ENCODE data around the gene ALK. TPM values are rescaled to one million over a fixed set of nuclear protein-coding genes. Genes with fewer than 3 reads are reported as not detected.

Gene ALK
- total and polyA plus RNA-seq, 2 experiments from 2014 or later: 0.35 TPM; not detected in 1

- Histone ChIP-seq H3K4me1 (ENCODE audit: insufficient read depth) (no peaks in the 10 kb centered on the region), H2AFZ (no peak overlapping the region), H4K20me1 (replicated peaks; ENCODE audit: insufficient read depth) (no peaks in the 10 kb centered on the region), H3F3A (replicated peaks; ENCODE audit: low read depth) (no peaks in the 10 kb centered on the region), H3K36me3 (ENCODE audit: insufficient read depth) (no peaks in the 10 kb centered on the region), H3K79me2 (replicated peaks; ENCODE audit: insufficient read depth) (no peaks in the 10 kb centered on the region), H3K4me2 (no peak overlapping the region), H3K27me3 (ENCODE audit: insufficient read depth) (no peaks in the 10 kb centered on the region), H3K9me2 (ENCODE audit: insufficient read depth) (0 out of 2 replicates have a peak, but pooled peaks cover 6% of the 10 kb centered on the region), H3K27ac (ENCODE audit: low read depth) (no peak overlapping the region), H3K4me3 (no peak overlapping the region)
- Mint-ChIP-seq H3K36me3 (ENCODE audit: low read depth) (no peaks in the 10 kb centered on the region), H3K27me3 (ENCODE audit: insufficient read depth, low read depth, poor library complexity) (peaks cover 7% of the 10 kb centered on the region), H3K27ac (no peak overlapping the region), H3K4me1 (no peaks in the 10 kb centered on the region), H3K9me3 (no peaks in the 10 kb centered on the region), H3K4me3 (no peak overlapping the region)
- TF ChIP-seq EZH2phosphoT487 (IDR thresholded peaks at IDR 0.05; ENCODE audit: unreplicated experiment): no peak
- no peak for TF ChIP-seq REST (IDR thresholded peaks at IDR 0.05; ENCODE audit: unreplicated experiment)
- no peak for TF ChIP-seq EZH2 (IDR thresholded peaks at IDR 0.05; ENCODE audit: low read depth, unreplicated experiment)
- TF ChIP-seq ETS1 (IDR thresholded peaks at IDR 0.05): no peak
- TF ChIP-seq CREB1 (CRISPR knock-in tag; IDR thresholded peaks at IDR 0.05; ENCODE audit: low read depth): no peak
- no peak for TF ChIP-seq NANOG (IDR thresholded peaks at IDR 0.05; ENCODE audit: borderline replicate concordance)
- no peak for TF ChIP-seq ZNF331 (CRISPR knock-in tag; IDR thresholded peaks at IDR 0.05; ENCODE audit: low read depth)
- TF ChIP-seq ZNF462 (CRISPR knock-in tag; IDR thresholded peaks at IDR 0.05): no peak
- no peak for TF ChIP-seq ZNF114 (CRISPR knock-in tag; IDR thresholded peaks at IDR 0.05)
- no peak for TF ChIP-seq JUNB (IDR thresholded peaks at IDR 0.05; ENCODE audit: unreplicated experiment)
- no peak for TF ChIP-seq STAT1 (IDR thresholded peaks at IDR 0.05; ENCODE audit: unreplicated experiment)
- TF ChIP-seq CTCF (conservative IDR thresholded peaks at IDR 0.05; ENCODE audit: low read depth in 2 of 2): no peak
- no peak for TF ChIP-seq POLR2AphosphoS5 (IDR thresholded peaks at IDR 0.05; ENCODE audit: low read depth)
- ATAC-seq: no peak
- DNase-seq (ENCODE audit: low spot score): no peak
These were observed 674.0 kb downstream of the ALK start for GRCh38 chr2:29247336-29247914.
